Limb (tissue), 2 donors: ENCODE measurements around the gene RILPL1.
"Not testable (repeated sequence)": the region's sequence is repeated elsewhere in the genome, so short reads cannot be mapped to it uniquely, and the experiment has no call there.

Experiments used
- DNase-seq, 2 donors: peaks; one replicate each; pipeline ENCODE4 v3.0.0-alpha.2; 2016; ENCODE audit errors: extremely low spot score in 2 of 2

The RILPL1 gene

GRCh38 chr12:123494124-123494851, 39.2 kb downstream of the RILPL1 start:
- DNase-seq = no peak

- not testable (repeated sequence) for DNase-seq
These were observed 41.0 kb downstream of the RILPL1 start for GRCh38 chr12:123492339-123493039.

GRCh38 chr12:123491481-123491880, 42.0 kb downstream of the RILPL1 start:
- no peak for DNase-seq

- DNase-seq = no peak
These were observed 42.5 kb downstream of the RILPL1 start for GRCh38 chr12:123491056-123491455.

DNA sequence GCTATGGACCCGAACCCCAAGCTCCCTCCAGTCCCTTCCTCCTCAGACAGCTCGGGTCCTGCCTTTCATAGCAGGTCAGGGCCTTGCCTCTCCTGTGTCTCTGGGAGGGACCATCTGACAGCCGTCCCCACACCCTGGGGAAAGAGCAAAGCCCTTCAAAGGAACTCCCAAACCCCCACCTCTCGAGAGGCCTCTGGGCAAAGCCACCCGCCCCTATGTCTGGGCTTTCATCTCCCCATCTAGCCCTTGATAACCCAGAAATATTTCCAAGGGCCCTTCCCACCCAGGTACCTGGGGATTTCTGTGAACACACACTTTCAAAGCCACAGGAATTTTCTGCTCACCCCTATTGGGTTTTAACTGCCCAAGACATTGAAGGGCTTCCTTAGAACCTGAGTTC, 43.4 kb downstream of the RILPL1 start:
- DNase-seq = no peak

DNA sequence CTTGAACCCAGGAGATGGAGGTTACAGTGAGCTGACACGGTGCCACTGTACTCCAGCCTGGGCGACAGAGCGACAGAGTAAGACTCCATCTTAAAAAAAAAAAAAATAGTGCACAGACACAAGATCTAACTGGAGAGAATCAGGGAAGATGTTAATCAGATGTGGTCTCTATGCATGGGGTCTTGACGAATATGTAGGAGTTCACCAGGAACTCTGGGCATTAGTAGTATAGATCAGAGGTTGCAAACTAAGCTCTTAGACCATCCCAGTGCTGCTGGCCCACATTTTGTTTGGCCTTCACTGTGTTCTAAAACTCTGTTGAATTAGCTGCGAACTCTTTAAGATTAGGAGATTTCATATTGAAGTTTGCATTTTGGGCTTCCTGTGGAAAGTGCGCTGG, 43.9 kb downstream of the RILPL1 start:
- no peak for DNase-seq

GRCh38 chr12:123488539-123489230, 44.8 kb downstream of the RILPL1 start:
- no peak for DNase-seq

- DNase-seq = no peak
These were observed 46.1 kb downstream of the RILPL1 start for GRCh38 chr12:123487428-123487827.

DNA sequence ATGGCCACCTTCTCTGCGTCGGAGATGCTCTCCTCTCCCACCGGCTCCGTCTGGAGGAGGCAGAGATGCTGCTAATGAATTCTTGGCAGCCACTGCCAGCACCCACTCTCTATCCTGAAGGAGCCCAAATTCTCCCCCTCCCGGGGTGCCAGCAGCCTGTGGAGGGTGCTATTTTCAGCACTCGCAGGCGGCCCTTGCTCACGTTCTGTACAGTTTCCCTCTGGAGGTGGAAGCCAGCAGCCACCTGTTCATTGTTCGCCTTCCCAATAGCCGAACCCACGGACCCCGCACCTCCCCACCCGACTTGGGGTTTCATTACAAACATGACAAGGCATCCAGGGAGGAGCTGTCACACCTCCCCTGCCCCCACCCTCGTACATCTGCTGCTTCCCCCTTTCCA, 47.8 kb downstream of the RILPL1 start:
- DNase-seq = no peak

DNA sequence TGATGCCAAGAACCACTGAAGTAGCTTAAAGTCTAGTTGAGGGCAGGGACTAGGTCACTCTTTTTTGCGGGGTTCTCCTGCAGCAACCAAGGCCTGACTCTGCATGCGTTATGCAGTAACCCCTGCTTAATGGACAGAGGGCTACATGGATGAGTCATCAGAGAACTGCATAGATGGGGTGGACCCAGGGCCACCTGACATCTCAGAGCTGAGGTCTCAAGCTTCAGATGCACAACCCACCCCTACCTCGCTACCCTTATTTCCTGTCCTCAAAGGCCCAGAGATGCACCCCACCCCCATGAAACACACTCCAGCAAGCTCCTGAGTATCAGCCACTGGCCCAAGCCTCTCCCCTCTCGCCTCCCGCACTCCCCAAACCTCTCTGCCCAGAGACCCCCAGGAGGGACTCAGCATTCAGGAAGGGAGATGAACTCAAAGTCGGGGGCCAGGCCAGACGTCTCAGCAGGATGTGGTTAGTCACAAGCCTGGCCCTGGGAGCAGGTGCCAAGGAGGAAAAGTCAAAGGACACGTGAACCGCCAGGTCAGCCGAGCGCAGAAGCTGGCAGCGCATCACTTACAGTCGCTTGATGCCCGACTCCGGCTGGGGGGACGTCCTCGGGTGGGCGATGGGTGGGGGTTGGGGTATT, 49.8 kb downstream of the RILPL1 start:
- DNase-seq = no peak

GRCh38 chr12:123482876-123483275, 50.6 kb downstream of the RILPL1 start:
- DNase-seq = no peak

DNA sequence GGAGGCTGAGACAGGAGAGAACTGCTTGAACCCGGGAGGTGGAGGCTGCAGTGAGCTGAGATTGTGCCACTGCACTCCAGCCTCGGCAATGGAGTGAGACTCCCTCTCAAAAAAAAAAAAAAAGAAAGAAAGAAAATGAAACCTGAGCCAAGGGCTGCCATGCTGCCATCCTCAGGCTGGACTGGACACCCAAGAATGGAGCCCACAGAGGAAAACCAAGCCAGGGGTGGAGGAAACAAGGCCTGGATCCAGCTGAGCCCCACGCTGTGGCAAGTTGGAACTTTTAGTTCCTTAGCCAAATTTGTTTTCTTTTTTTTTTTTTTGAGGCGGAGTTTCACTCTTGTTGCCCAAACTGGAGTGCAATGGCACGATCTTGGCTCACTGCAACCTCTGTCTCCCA, 52.3 kb downstream of the RILPL1 start:
- DNase-seq = not testable (repeated sequence)

DNA sequence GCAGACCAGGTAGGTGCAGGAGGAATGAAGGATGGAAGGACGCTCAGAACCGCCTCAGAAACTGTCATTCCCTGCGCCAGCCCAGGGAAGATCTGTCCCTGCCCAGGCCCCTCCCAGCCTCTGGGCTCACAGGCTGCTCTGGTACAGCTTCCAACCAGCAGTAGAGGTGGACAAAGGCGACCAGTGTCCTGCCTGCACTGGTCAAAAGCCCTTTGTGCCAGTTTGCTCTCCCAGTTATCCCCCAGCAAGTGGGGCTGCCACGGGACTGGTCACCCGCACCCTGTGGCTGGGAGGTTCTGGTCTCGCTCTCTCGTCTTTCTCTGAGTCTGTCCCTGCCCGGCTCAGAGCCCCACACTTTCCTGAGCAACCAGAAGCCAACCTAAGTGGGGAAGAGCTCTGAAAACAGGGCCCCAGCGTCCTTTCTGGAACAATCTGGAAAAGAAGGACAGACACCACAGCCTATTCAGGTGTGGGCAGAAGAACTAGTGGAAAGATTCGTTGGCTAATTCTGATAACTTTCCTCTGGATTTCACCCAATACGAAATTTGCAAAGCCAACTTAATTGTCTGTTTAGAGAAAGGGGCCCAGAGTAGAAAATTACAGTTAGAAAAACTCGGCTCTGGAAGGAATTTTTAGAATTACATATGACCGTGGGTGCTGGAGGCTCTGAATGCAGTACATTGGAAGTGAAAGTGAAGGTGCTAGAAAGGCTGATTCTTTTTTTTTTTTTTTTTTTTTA, 53.9 kb downstream of the RILPL1 start:
- no peak for DNase-seq

GRCh38 chr12:123478762-123479161, 54.8 kb downstream of the RILPL1 start:
- no peak for DNase-seq

DNA sequence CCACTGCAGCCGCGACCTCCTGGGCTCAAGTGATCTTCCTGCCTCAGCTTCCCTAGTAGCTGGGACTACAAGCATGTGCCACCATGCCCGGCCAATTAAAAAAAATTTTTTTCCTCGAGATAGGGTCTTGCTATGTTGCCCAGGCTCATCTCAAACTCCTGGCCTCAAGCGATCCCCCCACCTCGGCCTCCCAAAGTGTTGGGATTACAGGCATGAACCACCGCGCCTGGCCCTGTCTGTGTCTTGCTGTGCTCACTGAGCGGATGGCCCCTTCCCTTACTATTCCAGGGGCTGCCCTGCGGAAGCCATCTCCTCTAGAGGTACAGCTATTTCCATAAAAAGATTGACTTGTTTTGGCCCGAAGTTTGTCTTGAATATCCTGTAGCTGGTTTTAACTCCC, 55.5 kb downstream of the RILPL1 start:
- no peak for DNase-seq

DNA sequence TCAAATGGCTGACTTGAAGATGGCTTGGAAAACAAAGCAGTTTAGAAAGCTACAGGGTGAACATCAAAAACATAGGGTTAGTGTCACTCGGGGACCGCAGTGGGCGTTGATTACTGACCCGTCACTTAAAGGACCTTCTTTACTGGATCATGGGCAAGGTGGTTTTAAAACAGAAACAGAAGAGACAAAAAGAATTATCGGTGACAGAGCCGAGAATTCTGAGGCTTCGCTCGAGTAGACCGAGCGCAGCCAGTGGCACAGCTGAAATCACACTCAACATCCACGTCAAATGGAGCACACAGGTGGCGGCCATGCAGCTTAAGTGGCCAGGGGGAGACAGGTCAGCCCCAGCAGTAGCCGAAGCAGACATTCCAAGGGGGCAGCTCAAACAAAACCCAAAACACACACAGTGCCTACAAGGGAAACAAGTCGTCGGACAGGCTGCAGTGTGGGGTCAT, 58.2 kb downstream of the RILPL1 start:
- DNase-seq = no peak

DNA sequence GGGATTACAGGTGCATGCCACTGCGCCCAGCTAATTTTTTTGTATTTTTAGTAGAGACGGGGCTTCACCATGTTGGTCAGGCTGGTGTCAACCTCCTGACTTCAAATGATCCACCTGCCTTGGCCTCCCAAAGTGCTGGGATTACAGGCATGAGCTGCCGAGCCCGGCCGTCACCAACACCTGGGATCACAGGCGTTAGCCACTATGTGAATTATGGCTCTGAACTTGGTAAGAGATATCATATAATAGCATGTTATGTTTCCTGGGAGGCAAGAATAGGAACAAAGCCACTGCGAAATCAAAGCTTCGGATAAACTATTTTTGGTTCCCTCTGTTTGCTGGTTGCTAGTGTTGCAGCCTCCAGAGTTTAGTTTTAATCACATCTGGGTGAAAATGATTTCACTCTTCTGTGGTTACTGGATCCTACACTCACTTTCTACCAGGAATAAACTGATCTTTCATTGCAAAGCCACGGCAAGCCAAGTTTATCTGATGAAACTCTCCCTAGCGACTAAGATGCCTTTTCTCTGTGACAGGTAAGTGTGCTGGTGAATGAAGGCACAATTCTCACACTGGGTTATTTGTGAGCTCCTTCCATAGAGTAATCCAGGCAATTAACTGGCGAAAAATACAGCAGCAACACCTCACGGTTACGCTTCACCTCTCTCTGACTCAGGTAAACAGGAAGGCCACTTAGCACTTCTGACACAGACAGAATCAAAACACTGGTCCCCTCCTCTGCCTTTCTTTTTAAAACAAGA, 58.9 kb downstream of the RILPL1 start:
- DNase-seq = no peak

GRCh38 chr12:123472438-123472849, 61.1 kb downstream of the RILPL1 start:
- DNase-seq = no peak

GRCh38 chr12:123471374-123472068, 62.0 kb downstream of the RILPL1 start:
- DNase-seq = no peak

- no peak for DNase-seq
These were observed 63.5 kb downstream of the RILPL1 start for GRCh38 chr12:123469978-123470377.
